HepG2 (cell line): Measurements from ENCODE around the gene EIF2S2. TPM values are rescaled to one million over a fixed set of nuclear protein-coding genes. Genes with fewer than 3 reads are reported as not detected.

Source experiments
- HES4 ChIP-seq: sonication (generic); formaldehyde crosslinking; IDR thresholded peaks from 2 replicates; pipeline ENCODE4 v1.9.0; 2021; ENCODE audit warnings: mild to moderate bottlenecking, missing genetic modification reagents, borderline replicate concordance
- KLF16 ChIP-seq, 2 experiments: sonication (generic) in 1 of 2; formaldehyde crosslinking in 1 of 2; IDR thresholded peaks; 2 replicates each; pipeline versions ENCODE4 v1.6.1 to v1.8.0; 2016 to 2023; ENCODE audit warnings: missing genetic modification reagents in 2 of 2, missing compliant biosample characterization in 1 of 2
- NR2F6 ChIP-seq, 2 experiments: IDR thresholded peaks; 2 replicates each; pipeline ENCODE4 v1.6.1; 2016; ENCODE audit warnings: antibody characterized with exemption in 1 of 2, mild to moderate bottlenecking in 1 of 2
- PHF20 ChIP-seq: sonication (generic); formaldehyde crosslinking; IDR thresholded peaks from 2 replicates; pipeline ENCODE4 v1.5.0; 2020; ENCODE audit warnings: mild to moderate bottlenecking, missing genetic modification reagents
- RAD51 ChIP-seq: fragments of 450-650 bp; IDR thresholded peaks from 2 replicates; pipeline ENCODE4 v1.6.1; 2016; ENCODE audit warnings: borderline replicate concordance
- SP5 ChIP-seq: IDR thresholded peaks from 2 replicates; pipeline ENCODE4 v1.6.1; 2016; ENCODE audit warnings: low read depth, borderline replicate concordance
- TEAD3 ChIP-seq: optimal IDR thresholded peaks from 2 replicates; pipeline ENCODE3; 2016; ENCODE audit warnings: borderline replicate concordance
- XBP1 ChIP-seq: sonication (generic); formaldehyde crosslinking; IDR thresholded peaks from 2 replicates; pipeline ENCODE4 v1.5.0; 2020; ENCODE audit warnings: missing genetic modification reagents
- ZFP1 ChIP-seq: IDR thresholded peaks from 2 replicates; pipeline ENCODE4 v1.6.1; 2016
- ZNF205 ChIP-seq: IDR thresholded peaks from 2 replicates; pipeline ENCODE4 v1.6.1; 2018; ENCODE audit warnings: missing biosample characterization, missing genetic modification reagents
- ZNF644 ChIP-seq: IDR thresholded peaks from 2 replicates; pipeline ENCODE4 v1.6.1; 2016; ENCODE audit warnings: low read depth
- polyA plus RNA-seq, 8 experiments: library from polyadenylated mRNA; depleted of rRNA in 3 of 8; stranded (reverse) in 7 of 8; unstranded in 1 of 8; fragments of >200 nt; fragmentation: Illumina TruSeq in 4 of 8; extraction: Trizol in 4 of 8; gene quantifications; 2 replicates each; pipeline versions ENCODE4 v1.2.1 to v1.2.3, GENCODE V29; 2011 to 2016; ENCODE audit warnings: low read depth in 4 of 8, missing spikeins in 1 of 8, mixed read lengths in 1 of 8; ENCODE audit not compliant: insufficient read depth in 1 of 8
- total RNA-seq, 5 experiments: library from RNA; depleted of rRNA; stranded (reverse); fragments of >200 nt; fragmentation: Illumina TruSeq; extraction: Trizol; gene quantifications; 2 replicates each; pipeline ENCODE4 v1.2.3, GENCODE V29; 2016; ENCODE audit warnings: low read depth in 1 of 5
- TF ChIP-seq, protein P1 (sequence below): sonication (generic); formaldehyde crosslinking; IDR thresholded peaks from 2 replicates; pipeline ENCODE4 v1.5.1; 2020; ENCODE audit warnings: mild to moderate bottlenecking, missing genetic modification reagents, borderline replicate concordance
- TF ChIP-seq, protein P2 (sequence below): sonication (generic); formaldehyde crosslinking; IDR thresholded peaks from 2 replicates; pipeline ENCODE4 v1.4.0; 2020; ENCODE audit warnings: mild to moderate bottlenecking, missing genetic modification reagents
- TF ChIP-seq, protein P3 (sequence below): IDR thresholded peaks from 2 replicates; pipeline ENCODE4 v1.6.1; 2016; ENCODE audit warnings: missing compliant biosample characterization, missing genetic modification reagents, borderline replicate concordance
- TF ChIP-seq, protein P4 (sequence below): sonication (generic); formaldehyde crosslinking; IDR thresholded peaks from 2 replicates; pipeline ENCODE4 v1.9.0; 2021; ENCODE audit warnings: missing genetic modification reagents, borderline replicate concordance
- TF ChIP-seq, protein P5 (sequence below): sonication (generic); formaldehyde crosslinking; IDR thresholded peaks from 2 replicates; pipeline ENCODE4 v1.5.1; 2020; ENCODE audit warnings: mild to moderate bottlenecking, missing genetic modification reagents

Gene EIF2S2
- total and polyA plus RNA-seq, 2 of the 13 experiments (the other 11 are each of a cell fraction or from before 2014, with no cell fraction given): 126 to 213 TPM

DNA sequence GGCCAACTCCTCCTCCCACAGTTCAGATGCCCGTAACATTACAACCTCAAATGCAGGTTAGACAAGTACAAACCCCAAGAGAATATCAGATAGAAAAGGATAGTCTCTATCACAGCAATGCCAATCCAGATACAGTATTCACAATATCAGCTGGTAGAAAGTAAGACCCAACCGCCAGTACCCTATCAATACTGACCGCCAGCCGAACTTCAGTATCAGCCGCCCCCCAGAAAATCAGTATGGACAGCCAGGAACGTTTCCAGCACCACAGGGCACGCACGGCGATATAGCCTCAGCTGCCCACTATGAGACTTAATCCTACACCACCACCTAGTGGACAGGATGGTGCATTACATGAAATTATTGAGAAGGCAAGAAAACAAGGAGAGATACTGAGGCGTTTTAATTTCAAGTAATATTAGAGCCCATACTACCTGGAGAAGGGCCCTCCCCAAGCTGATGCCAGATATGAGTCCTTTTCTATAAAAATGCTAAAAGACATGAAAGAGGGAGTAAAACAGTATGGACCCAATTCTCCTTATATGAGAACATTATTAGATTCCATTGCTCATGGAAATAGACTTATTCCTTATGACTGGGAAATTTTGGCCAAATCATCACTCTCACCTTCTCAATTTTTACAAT lies 17.6 kb upstream of the EIF2S2 start (continued):
- TF ChIP-seq, protein P1, sequence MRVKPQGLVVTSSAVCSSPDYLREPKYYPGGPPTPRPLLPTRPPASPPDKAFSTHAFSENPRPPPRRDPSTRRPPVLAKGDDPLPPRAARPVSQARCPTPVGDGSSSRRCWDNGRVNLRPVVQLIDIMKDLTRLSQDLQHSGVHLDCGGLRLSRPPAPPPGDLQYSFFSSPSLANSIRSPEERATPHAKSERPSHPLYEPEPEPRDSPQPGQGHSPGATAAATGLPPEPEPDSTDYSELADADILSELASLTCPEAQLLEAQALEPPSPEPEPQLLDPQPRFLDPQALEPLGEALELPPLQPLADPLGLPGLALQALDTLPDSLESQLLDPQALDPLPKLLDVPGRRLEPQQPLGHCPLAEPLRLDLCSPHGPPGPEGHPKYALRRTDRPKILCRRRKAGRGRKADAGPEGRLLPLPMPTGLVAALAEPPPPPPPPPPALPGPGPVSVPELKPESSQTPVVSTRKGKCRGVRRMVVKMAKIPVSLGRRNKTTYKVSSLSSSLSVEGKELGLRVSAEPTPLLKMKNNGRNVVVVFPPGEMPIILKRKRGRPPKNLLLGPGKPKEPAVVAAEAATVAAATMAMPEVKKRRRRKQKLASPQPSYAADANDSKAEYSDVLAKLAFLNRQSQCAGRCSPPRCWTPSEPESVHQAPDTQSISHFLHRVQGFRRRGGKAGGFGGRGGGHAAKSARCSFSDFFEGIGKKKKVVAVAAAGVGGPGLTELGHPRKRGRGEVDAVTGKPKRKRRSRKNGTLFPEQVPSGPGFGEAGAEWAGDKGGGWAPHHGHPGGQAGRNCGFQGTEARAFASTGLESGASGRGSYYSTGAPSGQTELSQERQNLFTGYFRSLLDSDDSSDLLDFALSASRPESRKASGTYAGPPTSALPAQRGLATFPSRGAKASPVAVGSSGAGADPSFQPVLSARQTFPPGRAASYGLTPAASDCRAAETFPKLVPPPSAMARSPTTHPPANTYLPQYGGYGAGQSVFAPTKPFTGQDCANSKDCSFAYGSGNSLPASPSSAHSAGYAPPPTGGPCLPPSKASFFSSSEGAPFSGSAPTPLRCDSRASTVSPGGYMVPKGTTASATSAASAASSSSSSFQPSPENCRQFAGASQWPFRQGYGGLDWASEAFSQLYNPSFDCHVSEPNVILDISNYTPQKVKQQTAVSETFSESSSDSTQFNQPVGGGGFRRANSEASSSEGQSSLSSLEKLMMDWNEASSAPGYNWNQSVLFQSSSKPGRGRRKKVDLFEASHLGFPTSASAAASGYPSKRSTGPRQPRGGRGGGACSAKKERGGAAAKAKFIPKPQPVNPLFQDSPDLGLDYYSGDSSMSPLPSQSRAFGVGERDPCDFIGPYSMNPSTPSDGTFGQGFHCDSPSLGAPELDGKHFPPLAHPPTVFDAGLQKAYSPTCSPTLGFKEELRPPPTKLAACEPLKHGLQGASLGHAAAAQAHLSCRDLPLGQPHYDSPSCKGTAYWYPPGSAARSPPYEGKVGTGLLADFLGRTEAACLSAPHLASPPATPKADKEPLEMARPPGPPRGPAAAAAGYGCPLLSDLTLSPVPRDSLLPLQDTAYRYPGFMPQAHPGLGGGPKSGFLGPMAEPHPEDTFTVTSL (CRISPR knock-in tag): no peak
- TF ChIP-seq, protein P2, sequence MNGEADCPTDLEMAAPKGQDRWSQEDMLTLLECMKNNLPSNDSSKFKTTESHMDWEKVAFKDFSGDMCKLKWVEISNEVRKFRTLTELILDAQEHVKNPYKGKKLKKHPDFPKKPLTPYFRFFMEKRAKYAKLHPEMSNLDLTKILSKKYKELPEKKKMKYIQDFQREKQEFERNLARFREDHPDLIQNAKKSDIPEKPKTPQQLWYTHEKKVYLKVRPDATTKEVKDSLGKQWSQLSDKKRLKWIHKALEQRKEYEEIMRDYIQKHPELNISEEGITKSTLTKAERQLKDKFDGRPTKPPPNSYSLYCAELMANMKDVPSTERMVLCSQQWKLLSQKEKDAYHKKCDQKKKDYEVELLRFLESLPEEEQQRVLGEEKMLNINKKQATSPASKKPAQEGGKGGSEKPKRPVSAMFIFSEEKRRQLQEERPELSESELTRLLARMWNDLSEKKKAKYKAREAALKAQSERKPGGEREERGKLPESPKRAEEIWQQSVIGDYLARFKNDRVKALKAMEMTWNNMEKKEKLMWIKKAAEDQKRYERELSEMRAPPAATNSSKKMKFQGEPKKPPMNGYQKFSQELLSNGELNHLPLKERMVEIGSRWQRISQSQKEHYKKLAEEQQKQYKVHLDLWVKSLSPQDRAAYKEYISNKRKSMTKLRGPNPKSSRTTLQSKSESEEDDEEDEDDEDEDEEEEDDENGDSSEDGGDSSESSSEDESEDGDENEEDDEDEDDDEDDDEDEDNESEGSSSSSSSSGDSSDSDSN (CRISPR knock-in tag): no peak
- no peak for TF ChIP-seq XBP1 (CRISPR knock-in tag)
- TF ChIP-seq KLF16 (CRISPR knock-in tag; IDR thresholded peaks at IDR 0.05): peak in 1 of 2 experiments; percentile 82; a peak in 2 of 4 replicates
- TF ChIP-seq, protein P3, sequence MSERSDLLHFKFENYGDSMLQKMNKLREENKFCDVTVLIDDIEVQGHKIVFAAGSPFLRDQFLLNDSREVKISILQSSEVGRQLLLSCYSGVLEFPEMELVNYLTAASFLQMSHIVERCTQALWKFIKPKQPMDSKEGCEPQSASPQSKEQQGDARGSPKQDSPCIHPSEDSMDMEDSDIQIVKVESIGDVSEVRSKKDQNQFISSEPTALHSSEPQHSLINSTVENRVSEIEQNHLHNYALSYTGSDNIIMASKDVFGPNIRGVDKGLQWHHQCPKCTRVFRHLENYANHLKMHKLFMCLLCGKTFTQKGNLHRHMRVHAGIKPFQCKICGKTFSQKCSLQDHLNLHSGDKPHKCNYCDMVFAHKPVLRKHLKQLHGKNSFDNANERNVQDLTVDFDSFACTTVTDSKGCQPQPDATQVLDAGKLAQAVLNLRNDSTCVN: 0 out of 2 replicates have a peak, but pooled peaks have one; percentile 28
- TF ChIP-seq HES4 (CRISPR knock-in tag): no peak
- TF ChIP-seq SP5 (CRISPR knock-in tag): no peak
- no peak for TF ChIP-seq ZNF644 (CRISPR knock-in tag)
- TF ChIP-seq PHF20 (CRISPR knock-in tag): no peak
- TF ChIP-seq ZFP1 (CRISPR knock-in tag): 0 out of 2 replicates have a peak, but pooled peaks have one; percentile 73
- no peak for TF ChIP-seq ZNF205
- TF ChIP-seq RAD51: no peak
- no peak for TF ChIP-seq NR2F6 (IDR thresholded peaks at IDR 0.05)
- TF ChIP-seq NR2F6 (CRISPR knock-in tag; IDR thresholded peaks at IDR 0.05): no peak
- peak; percentile 76 for TF ChIP-seq TEAD3 (CRISPR knock-in tag)
- TF ChIP-seq, protein P4, sequence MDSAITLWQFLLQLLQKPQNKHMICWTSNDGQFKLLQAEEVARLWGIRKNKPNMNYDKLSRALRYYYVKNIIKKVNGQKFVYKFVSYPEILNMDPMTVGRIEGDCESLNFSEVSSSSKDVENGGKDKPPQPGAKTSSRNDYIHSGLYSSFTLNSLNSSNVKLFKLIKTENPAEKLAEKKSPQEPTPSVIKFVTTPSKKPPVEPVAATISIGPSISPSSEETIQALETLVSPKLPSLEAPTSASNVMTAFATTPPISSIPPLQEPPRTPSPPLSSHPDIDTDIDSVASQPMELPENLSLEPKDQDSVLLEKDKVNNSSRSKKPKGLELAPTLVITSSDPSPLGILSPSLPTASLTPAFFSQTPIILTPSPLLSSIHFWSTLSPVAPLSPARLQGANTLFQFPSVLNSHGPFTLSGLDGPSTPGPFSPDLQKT (CRISPR knock-in tag): no peak
- TF ChIP-seq, protein P5, sequence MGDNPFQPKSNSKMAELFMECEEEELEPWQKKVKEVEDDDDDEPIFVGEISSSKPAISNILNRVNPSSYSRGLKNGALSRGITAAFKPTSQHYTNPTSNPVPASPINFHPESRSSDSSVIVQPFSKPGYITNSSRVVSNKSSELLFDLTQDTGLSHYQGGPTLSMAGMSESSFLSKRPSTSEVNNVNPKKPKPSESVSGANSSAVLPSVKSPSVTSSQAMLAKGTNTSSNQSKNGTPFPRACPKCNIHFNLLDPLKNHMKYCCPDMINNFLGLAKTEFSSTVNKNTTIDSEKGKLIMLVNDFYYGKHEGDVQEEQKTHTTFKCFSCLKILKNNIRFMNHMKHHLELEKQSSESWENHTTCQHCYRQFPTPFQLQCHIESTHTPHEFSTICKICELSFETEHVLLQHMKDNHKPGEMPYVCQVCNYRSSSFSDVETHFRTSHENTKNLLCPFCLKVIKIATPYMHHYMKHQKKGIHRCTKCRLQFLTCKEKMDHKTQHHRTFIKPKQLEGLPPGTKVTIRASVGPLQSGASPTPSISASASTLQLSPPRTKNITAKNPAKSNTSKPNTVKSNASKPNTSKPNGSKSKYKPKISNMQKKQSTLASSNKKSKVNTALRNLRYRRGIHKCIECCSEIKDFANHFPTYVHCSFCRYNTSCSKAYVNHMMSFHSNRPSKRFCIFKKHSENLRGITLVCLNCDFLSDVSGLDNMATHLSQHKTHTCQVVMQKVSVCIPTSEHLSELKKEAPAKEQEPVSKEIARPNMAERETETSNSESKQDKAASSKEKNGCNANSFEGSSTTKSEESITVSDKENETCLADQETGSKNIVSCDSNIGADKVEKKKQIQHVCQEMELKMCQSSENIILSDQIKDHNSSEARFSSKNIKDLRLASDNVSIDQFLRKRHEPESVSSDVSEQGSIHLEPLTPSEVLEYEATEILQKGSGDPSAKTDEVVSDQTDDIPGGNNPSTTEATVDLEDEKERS (CRISPR knock-in tag): 0 out of 2 replicates have a peak, but pooled peaks have one; percentile 65
